DND-41 (cell line): ENCODE results near the gene NMT2.
A peak's percentile ranks its signal among the peaks of the same experiment; 100 is the strongest.

Experiments
- ATAC-seq: fragments of 200-7000 bp; cut with Tn5 transposase; 3 replicates; pipeline ENCODE4 v1.9.1; 2021; ENCODE audit warnings: low read depth; ENCODE audit not compliant: insufficient read depth
- DNase-seq: peaks from one replicate; pipeline ENCODE4 v3.0.0-alpha.2; 2020
- H2AFZ ChIP-seq: 2 replicates; pipeline ENCODE4 v1.6.0; 2012; ENCODE audit warnings: low read depth, low read length
- H3K27ac ChIP-seq: 2 replicates; pipeline ENCODE4 v1.5.1; 2012; ENCODE audit warnings: low read length, inconsistent platforms
- H3K27me3 ChIP-seq: fragments of 200-600 bp; sonication (generic); 2 replicates; pipeline ENCODE4 v1.6.0; 2012; ENCODE audit warnings: low read length, mild to moderate bottlenecking, inconsistent platforms; ENCODE audit not compliant: insufficient read depth, poor library complexity
- H3K36me3 ChIP-seq: 2 replicates; pipeline ENCODE4 v1.5.1; 2012; ENCODE audit warnings: low read length, inconsistent platforms; ENCODE audit not compliant: insufficient read depth
- H3K4me1 ChIP-seq: 2 replicates; pipeline ENCODE4 v1.5.1; 2012; ENCODE audit warnings: mild to moderate bottlenecking, low read length; ENCODE audit not compliant: insufficient read depth
- H3K4me2 ChIP-seq: 2 replicates; pipeline ENCODE4 v1.6.0; 2012; ENCODE audit warnings: mild to moderate bottlenecking, moderate library complexity, low read length, inconsistent platforms; ENCODE audit not compliant: insufficient read depth
- H3K4me3 ChIP-seq, 2 experiments: fragments of 200-600 bp in 1 of 2; shearing (Covaris generic) in 1 of 2; 2 replicates each; pipeline ENCODE4 v1.5.1; 2012 to 2016; ENCODE audit warnings: inconsistent platforms in 2 of 2, low read length in 2 of 2, mild to moderate bottlenecking in 2 of 2, low read depth in 1 of 2, moderate library complexity in 1 of 2
- H3K79me2 ChIP-seq: 2 replicates; pipeline ENCODE4 v1.6.0; 2012; ENCODE audit warnings: low read length, inconsistent platforms; ENCODE audit not compliant: insufficient read depth
- H3K9ac ChIP-seq: 2 replicates; pipeline ENCODE4 v1.6.0; 2012; ENCODE audit warnings: low read depth, mild to moderate bottlenecking, inconsistent platforms, low read length, moderate library complexity
- H3K9me3 ChIP-seq: 2 replicates; pipeline ENCODE4 v1.5.1; 2012; ENCODE audit warnings: low read length, moderate library complexity, mild to moderate bottlenecking, inconsistent platforms; ENCODE audit not compliant: insufficient read depth, severe bottlenecking
- H4K20me1 ChIP-seq: 2 replicates; pipeline ENCODE4 v1.6.0; 2012; ENCODE audit warnings: low read length; ENCODE audit not compliant: insufficient read depth
- EZH2 ChIP-seq: IDR thresholded peaks from 3 replicates; pipeline ENCODE4 v1.6.1; 2012; ENCODE audit warnings: borderline replicate concordance, low read depth, mild to moderate bottlenecking, moderate library complexity, low read length, inconsistent platforms; ENCODE audit not compliant: severe bottlenecking
- TF ChIP-seq, protein P1 (sequence below): IDR thresholded peaks from 2 replicates; pipeline ENCODE4 v1.5.1; 2012; ENCODE audit warnings: borderline replicate concordance, low read length, moderate library complexity, mild to moderate bottlenecking; ENCODE audit not compliant: poor library complexity, severe bottlenecking; ENCODE audit errors: extremely low read depth

NMT2 gene

DNA sequence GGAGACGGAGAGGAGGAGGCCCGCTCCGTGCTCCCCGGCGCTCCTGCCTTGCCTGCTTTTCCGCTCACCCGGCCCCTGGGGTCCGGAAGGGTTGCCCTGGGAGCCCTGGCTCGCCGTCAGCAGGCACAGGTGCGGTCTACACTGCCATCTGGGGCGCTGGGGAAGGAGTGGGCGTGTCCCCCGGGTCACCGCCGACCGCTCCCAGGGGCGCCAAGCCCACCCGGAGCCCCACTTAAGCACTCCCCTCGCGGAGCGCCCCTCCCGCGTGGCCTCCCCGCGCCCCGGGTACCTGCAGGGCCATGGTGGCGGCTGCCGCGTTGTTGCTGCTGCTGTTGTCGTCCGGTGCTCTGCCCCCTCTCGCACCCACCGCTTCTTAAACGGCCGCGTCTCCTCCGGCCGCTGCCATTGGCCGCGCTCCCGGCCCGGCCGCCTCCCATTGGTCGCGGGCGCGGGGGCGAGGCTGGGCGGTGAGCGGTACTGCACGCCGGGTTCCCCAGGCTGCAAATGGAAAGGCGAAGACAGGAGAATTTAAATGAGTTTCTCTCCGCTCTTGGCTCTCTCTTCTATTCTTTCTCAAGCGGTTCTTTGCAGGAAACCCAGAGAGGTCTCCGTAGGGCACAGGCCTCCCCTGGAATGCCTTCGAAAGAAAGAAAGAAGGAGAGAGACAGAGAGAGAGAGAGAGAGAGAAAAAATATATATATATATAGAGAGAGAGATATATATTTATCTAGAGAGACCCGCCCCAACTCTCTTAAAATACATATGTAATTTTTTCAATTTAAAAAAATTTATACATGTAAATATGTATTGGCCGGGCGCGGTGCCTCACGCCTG, 79.8 kb downstream of the NMT2 start, which contains the start of gene ACBD7:
Gene ACBD7, minus strand, starts transcription at position 349 of the 834 bp plus-strand sequence. Its CDS starts 48 bp downstream, at position 301.
- Histone ChIP-seq H3K36me3 (no peaks in the 10 kb centered on the region; the same call in 1 of the 2 replicates), H4K20me1 (0 out of 2 replicates have a peak, but pooled peaks cover 2% of the 10 kb centered on the region), H3K79me2 (peaks cover 12% of the 10 kb centered on the region), H3K4me1 (peaks cover 18% of the 10 kb centered on the region), H2AFZ (peak within 1 kb of the TSS; percentile 86), H3K27me3 (no peaks in the 10 kb centered on the region), H3K27ac (peak within 1 kb of the TSS; percentile 77), H3K4me3 (peak within 1 kb of the TSS; percentile 30 to 72; a peak in 3 of 4 replicates), H3K4me2 (peak within 1 kb of the TSS; percentile 76), H3K9me3 (no peaks in the 10 kb centered on the region), H3K9ac (peak within 1 kb of the TSS; percentile 73)
- TF ChIP-seq, protein P1, sequence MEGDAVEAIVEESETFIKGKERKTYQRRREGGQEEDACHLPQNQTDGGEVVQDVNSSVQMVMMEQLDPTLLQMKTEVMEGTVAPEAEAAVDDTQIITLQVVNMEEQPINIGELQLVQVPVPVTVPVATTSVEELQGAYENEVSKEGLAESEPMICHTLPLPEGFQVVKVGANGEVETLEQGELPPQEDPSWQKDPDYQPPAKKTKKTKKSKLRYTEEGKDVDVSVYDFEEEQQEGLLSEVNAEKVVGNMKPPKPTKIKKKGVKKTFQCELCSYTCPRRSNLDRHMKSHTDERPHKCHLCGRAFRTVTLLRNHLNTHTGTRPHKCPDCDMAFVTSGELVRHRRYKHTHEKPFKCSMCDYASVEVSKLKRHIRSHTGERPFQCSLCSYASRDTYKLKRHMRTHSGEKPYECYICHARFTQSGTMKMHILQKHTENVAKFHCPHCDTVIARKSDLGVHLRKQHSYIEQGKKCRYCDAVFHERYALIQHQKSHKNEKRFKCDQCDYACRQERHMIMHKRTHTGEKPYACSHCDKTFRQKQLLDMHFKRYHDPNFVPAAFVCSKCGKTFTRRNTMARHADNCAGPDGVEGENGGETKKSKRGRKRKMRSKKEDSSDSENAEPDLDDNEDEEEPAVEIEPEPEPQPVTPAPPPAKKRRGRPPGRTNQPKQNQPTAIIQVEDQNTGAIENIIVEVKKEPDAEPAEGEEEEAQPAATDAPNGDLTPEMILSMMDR, result peak; percentile 25
- no peak for TF ChIP-seq EZH2
- ATAC-seq, result peak; percentile 98
- peak; percentile 88 for DNase-seq

DNA sequence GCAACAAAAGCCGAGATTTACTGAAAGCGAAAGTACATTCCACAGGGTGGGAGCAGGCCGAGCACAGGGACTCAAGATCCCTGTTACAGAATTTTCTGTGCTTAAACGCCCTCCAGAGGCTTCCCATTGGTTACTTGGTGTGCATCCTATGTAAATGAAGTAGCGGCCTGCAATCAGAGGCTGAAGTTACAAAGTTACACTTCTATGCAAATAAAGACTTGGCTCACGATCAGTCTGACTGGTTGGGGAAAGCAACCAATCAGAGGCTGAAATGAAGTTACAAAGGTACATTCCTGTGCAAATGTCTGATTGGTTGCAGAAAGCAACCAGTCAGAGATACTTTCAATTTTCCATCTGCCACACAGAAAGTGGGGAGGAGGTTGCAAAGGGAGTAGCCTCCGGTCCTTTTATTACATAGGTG, 84.0 kb downstream of the NMT2 start:
- peaks cover 13% of the 10 kb centered on the region for H3K79me2 ChIP-seq
- H2AFZ ChIP-seq, result no peak overlapping the region
- no peak overlapping the region for H3K4me3 ChIP-seq
- H3K4me1 ChIP-seq, result peaks cover 18% of the 10 kb centered on the region
- TF ChIP-seq EZH2, result no peak
- TF ChIP-seq, protein P1, result no peak
- 0 out of 2 replicates have a peak, but pooled peaks cover 3% of the 10 kb centered on the region for H4K20me1 ChIP-seq
- H3K36me3 ChIP-seq, result no peaks in the 10 kb centered on the region; the same call in 1 of the 2 replicates
- ATAC-seq (no peak), DNase-seq (no peak)
- H3K27ac ChIP-seq, result no peak overlapping the region
- no peak overlapping the region for H3K4me2 ChIP-seq
- H3K9ac ChIP-seq, result no peak overlapping the region
- no peaks in the 10 kb centered on the region for H3K9me3 ChIP-seq
- no peaks in the 10 kb centered on the region for H3K27me3 ChIP-seq

DNA sequence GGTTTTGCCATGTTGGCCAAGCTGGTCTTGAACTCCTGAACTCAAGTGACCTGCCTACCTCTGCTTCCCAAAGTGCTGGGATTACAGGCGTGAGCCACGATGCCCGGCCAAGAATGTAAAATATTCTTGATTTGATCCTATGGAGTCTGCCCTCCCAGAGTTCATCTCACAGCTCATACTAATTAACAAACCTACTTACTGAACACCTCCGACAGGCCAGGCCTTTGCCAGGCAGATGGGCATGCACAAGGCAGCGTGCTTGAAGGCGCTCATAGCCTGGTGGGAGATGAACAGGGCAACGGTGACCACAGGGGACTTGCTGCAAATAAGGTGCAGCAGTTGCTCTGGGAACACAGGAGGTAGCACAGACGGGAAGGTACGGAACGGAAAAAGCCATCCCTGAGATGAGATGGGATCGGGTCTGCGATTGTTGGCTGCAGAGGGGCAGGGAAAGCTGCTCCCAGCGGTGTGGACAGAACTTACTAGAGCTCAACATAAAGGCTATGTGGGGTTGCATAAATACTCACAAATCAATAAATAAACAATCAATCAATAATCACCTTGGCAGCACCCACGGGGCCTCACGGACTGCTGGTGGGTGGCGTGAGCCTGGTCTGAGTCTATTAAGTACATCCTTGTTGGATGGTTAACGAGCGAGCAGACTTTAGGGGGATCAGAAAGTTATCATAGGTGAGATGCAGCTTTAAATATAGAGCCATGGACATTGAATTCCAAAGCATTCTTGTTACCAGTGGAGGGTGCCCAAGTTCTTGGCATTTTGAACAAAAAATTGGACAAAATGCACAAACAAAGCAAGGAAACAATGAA, 84.6 kb downstream of the NMT2 start:
- Histone ChIP-seq H3K4me2 (no peak overlapping the region), H3K27ac (no peak overlapping the region), H4K20me1 (0 out of 2 replicates have a peak, but pooled peaks cover 3% of the 10 kb centered on the region), H3K4me1 (peaks cover 15% of the 10 kb centered on the region), H3K4me3 (no peak overlapping the region), H3K27me3 (no peaks in the 10 kb centered on the region), H3K9me3 (no peaks in the 10 kb centered on the region), H3K36me3 (no peaks in the 10 kb centered on the region; the same call in 1 of the 2 replicates), H2AFZ (no peak overlapping the region), H3K9ac (no peak overlapping the region), H3K79me2 (peaks cover 13% of the 10 kb centered on the region)
- TF ChIP-seq EZH2, result no peak
- TF ChIP-seq, protein P1, result no peak
- ATAC-seq (no peak), DNase-seq (no peak)
